ENCODE results near the gene KHK. TPM values are rescaled to one million over a fixed set of nuclear protein-coding genes. Genes with fewer than 3 reads are reported as not detected.
A peak's percentile ranks its signal among the peaks of the same experiment; 100 is the strongest.

Gene KHK
- total and polyA plus RNA-seq, 9 of the 15 experiments (the other 6 are each of a cell fraction or from before 2014, with no cell fraction given) = 1.5 to 10.7 (median 5.2) TPM

- peak; percentile 42 for TF ChIP-seq ZFX (CRISPR knock-in tag; IDR thresholded peaks at IDR 0.05)
- no peak for TF ChIP-seq ZNF584 (CRISPR knock-in tag; IDR thresholded peaks at IDR 0.05; ENCODE audit: low read depth)
- no peak for TF ChIP-seq SMAD2 (IDR thresholded peaks at IDR 0.05; ENCODE audit: low read depth, low read length)
- TF ChIP-seq HMBOX1 (IDR thresholded peaks at IDR 0.05) = no peak
- TF ChIP-seq ZNF740 (CRISPR knock-in tag; IDR thresholded peaks at IDR 0.05) = no peak
- TF ChIP-seq ZNF740 (tag; IDR thresholded peaks at IDR 0.05) = 0 out of 4 replicates have a peak, but pooled peaks of 1 of the 2 experiments have one; percentile 32
- TF ChIP-seq E2F6 (IDR thresholded peaks at IDR 0.05; ENCODE audit: borderline replicate concordance in 1 of 2, extremely low read depth in 1 of 2, insufficient read depth in 1 of 2, insufficient read length in 1 of 2, low read depth in 1 of 2, low read length in 1 of 2, poor library complexity in 1 of 2, severe bottlenecking in 1 of 2) = peak in 1 of 2 experiments; percentile 69
- TF ChIP-seq RCOR1 (IDR thresholded peaks at IDR 0.05; ENCODE audit: borderline replicate concordance in 1 of 2, low read depth in 2 of 2, low read length in 2 of 2) = peak in 1 of 2 experiments; percentile 44; a peak in 1 of 4 replicates
- TF ChIP-seq GATAD2A (IDR thresholded peaks at IDR 0.05) = 0 out of 2 replicates have a peak, but pooled peaks have one; percentile 48
- TF ChIP-seq FUS (optimal IDR thresholded peaks at IDR 0.05; ENCODE audit: low read depth, low read length) = no peak
- peak; percentile 56 to 77 for TF ChIP-seq RAD21 (CRISPR knock-in tag; conservative IDR thresholded peaks at IDR 0.05 in 1 of 2, IDR thresholded peaks at IDR 0.05 in 1 of 2)
- peak; percentile 59; the same call in 1 of the 2 replicates for TF ChIP-seq CTBP1 (IDR thresholded peaks at IDR 0.05; ENCODE audit: borderline replicate concordance)
- TF ChIP-seq ESRRA (IDR thresholded peaks at IDR 0.05; ENCODE audit: borderline replicate concordance, low read depth) = no peak
- TF ChIP-seq KDM4B (IDR thresholded peaks at IDR 0.05; ENCODE audit: borderline replicate concordance in 2 of 2, low read depth in 1 of 2) = 0 out of 4 replicates have a peak, but pooled peaks of 1 of the 2 experiments have one; percentile 41
- no peak for TF ChIP-seq RBFOX2 (IDR thresholded peaks at IDR 0.05; ENCODE audit: low read depth, low read length)
- TF ChIP-seq UBTF (IDR thresholded peaks at IDR 0.05; ENCODE audit: borderline replicate concordance in 1 of 2, low read depth in 2 of 2, low read length in 2 of 2) = 0 out of 4 replicates have a peak, but pooled peaks of 1 of the 2 experiments have one; percentile 16
- peak in 1 of 2 experiments; percentile 22; a peak in 2 of 4 replicates for TF ChIP-seq TEAD1 (CRISPR knock-in tag; IDR thresholded peaks at IDR 0.05)
- TF ChIP-seq ETV1 (tag; conservative IDR thresholded peaks at IDR 0.05; ENCODE audit: low read depth) = no peak
- no peak for TF ChIP-seq SMAD1 (IDR thresholded peaks at IDR 0.05; ENCODE audit: low read depth, low read length, partially characterized antibody)
Observed at GRCh38 chr2:27085673-27086089, 891 bp upstream of the KHK start (continued).
